GM12875 (cell line): Measurements from ENCODE around the gene SIN3B.

ENCODE experiments used
- H3K4me3 ChIP-seq: one replicate; pipeline ENCODE4 v1.5.1; 2011; ENCODE audit warnings: low read depth, low read length, control low read depth
- TF ChIP-seq, protein P1 (sequence below): IDR thresholded peaks from 2 replicates; pipeline ENCODE4 v1.5.1; 2011; ENCODE audit warnings: low read depth, mild to moderate bottlenecking, control low read depth, inconsistent platforms, low read length, moderate library complexity, borderline replicate concordance; ENCODE audit not compliant: insufficient read depth

The SIN3B gene

DNA sequence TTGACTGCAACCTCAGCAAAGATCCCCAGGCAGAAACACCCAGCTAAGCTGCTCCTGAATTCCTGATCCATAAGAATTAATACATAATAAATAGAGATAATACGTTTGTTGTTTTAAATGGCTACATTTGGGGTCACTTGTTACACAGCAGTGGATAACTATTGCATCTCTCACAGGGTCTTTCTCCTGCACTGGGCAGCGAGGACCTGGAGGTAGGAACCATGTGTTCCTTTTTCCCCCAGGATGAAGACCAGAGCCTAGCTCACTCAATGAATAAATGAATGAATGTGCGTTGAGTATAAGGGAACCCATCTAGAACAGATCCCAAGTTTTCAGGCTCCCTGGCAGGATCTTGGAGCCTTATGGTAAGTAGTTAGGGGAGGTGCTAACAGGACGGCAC lies 90.3 kb downstream of the SIN3B start:
- H3K4me3 ChIP-seq, result no peak overlapping the region
- TF ChIP-seq, protein P1, sequence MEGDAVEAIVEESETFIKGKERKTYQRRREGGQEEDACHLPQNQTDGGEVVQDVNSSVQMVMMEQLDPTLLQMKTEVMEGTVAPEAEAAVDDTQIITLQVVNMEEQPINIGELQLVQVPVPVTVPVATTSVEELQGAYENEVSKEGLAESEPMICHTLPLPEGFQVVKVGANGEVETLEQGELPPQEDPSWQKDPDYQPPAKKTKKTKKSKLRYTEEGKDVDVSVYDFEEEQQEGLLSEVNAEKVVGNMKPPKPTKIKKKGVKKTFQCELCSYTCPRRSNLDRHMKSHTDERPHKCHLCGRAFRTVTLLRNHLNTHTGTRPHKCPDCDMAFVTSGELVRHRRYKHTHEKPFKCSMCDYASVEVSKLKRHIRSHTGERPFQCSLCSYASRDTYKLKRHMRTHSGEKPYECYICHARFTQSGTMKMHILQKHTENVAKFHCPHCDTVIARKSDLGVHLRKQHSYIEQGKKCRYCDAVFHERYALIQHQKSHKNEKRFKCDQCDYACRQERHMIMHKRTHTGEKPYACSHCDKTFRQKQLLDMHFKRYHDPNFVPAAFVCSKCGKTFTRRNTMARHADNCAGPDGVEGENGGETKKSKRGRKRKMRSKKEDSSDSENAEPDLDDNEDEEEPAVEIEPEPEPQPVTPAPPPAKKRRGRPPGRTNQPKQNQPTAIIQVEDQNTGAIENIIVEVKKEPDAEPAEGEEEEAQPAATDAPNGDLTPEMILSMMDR, result no peak

DNA sequence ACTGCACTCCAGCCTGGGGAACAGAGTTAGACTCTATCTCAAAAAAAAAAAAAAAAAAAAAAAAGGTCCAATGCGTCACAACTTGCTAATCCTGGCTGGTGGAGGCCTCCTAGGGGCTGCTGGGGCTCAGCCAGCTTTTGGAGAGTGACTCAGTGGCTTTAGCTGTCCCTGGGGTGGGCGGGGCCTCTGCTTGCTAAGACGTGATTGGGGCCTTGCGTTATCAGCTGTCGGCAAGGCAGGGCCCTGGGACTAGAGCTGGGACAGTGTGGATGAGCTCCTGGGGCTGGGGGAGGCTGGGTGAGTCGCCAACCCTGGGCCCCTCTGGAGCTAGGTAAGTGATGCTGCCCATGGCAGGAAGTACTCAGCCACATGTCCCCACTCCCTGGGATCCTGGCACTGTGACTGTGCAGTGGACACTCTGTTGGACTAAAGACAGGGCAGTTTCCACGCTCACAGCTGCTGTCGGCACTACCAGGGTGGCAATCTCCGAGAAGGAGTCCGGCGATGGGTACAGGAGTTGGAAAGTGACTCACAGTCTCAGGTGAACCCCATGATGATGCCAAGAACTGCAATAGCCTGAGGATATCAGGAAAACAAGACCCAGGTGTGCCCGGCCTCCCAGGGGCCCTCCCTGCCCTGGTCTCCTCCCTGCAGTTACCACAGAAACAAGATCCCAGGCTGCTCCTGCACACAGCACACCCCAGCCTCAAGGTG lies 91.8 kb downstream of the SIN3B start:
- TF ChIP-seq, protein P1, result no peak
- H3K4me3 ChIP-seq, result no peak overlapping the region

DNA sequence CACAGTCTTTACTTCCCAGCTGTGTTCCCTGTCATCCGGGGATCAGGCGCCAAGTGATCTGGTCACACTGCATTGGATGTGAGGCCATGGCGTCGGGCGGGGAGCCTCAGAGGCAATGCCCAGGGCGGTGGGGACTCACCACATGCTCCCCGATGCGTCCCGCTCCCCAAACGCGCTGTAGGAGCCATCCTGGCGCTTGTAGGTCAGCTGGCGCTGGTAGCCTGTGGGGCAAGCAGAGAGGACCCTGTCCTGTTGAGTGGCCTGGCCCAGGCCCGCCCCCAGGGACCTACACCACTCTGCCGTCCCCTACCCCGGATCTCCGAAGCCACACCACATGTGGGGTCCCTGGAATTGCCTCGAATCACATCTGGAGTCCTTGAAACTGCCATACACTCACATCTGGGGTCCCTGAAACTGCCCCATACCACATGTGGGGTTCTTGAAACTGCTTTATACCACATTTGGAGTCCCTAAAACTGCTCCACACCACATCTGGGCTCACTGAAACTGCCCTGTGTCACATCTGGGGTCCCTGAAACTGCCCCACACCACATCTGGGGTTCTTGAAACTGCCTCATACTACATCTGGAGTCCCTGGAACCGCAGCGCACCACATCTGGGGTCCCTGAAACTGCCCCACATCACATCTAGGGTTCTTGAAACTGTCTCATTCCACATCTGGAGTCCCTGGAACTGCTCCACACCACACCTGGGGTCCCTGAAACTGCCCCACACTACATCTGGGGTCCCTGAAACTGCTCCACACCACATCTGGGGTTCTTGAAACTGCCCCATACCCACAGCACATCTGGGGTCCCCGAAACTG lies 92.8 kb downstream of the SIN3B start:
- TF ChIP-seq, protein P1, result no peak
- H3K4me3 ChIP-seq, result no peak overlapping the region

DNA sequence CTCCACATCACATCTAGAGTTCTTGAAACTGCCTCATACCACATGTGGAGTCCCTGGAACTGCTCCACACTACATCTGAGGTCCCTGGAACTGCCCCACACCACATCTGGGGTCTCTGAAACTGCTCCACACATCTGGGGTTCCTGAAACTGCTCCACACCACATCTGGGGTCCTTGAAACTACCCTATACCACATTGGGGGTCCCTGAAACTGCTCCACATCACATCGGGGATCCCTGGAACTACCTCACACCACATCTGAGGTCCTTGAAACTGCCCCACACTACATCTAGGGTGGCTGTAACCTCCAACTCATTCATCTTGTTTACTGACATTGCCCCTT lies 93.4 kb downstream of the SIN3B start:
- no peak overlapping the region for H3K4me3 ChIP-seq
- TF ChIP-seq, protein P1, result no peak

DNA sequence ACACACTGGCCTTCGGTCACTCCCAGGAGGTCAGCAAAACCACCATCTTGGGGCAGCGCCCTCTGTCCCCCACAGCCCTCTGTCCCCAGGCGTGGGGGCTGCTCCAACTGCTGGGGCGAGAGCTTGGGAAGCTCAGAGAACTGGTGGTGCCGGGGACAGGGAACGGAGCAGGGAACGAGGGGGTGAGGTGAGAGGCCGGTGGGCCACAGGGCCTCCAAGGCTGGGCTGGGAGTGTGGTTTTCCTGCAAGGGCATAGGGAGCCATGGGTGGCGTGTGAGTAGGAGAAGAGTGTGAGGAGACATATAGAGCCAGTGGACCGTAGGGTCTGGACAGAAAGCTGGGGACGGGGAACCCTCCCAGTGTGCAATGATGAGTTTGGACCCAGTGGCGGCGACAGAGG lies 93.8 kb downstream of the SIN3B start:
- no peak overlapping the region for H3K4me3 ChIP-seq
- TF ChIP-seq, protein P1, result no peak

DNA sequence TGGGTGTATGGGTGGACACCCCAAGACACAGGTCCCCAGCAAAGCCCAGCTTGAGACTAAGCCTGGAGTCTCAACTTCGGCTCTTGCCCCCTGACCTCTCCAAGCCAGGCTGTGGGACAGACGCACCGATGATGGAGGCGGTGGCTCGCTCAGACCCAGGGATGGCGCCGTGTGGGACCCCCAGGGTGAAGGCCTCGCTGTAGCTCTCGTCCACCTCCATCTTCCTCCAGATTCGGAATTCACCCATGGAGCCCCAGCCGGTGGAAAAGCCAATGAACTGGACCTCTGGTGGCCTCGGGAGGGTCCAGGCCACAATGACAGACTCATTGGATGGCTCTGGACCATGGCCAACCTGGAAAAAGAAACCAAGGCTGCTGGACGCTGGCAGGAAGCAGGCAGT lies 98.7 kb downstream of the SIN3B start:
- H3K4me3 ChIP-seq, result no peak overlapping the region
- TF ChIP-seq, protein P1, result no peak

DNA sequence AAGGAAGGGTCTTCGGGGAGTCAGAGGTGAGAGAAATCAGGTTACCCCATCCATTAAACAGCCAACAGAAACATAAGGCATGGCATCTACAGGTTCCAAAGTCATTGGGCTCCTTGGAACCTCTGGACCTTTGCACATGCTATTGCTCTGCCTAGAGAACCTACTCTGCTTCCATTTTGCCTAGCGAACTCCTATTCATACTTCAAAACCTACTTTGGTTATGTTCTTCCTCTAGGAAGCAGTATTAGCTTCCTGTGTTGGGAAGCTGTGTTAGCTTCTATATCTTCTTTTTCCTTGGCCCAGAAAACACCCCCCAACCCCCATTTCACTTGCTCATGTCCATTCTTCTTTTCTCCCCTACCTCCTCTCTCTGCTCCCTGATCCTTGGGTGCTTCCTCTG lies 99.2 kb downstream of the SIN3B start:
- TF ChIP-seq, protein P1, result no peak

More for the DNA sequence above, 99.2 kb downstream of the SIN3B start:
- no peak overlapping the region for H3K4me3 ChIP-seq
